ENCODE data around the gene OR2A7.
"Not testable (repeated sequence)": the region's sequence is repeated elsewhere in the genome, so short reads cannot be mapped to it uniquely, and the experiment has no call there.

The OR2A7 gene

GRCh38 chr7:144226866-144227265 is 37.7 kb downstream of the OR2A7 start:
- H3K9me3 Mint-ChIP-seq; H3K27ac Mint-ChIP-seq; H3K4me3 Mint-ChIP-seq; H3K4me1 Mint-ChIP-seq; H3K36me3 Mint-ChIP-seq; DNase-seq (ENCODE audit: low spot score in 2 of 2); ATAC-seq: not testable (repeated sequence)

DNA sequence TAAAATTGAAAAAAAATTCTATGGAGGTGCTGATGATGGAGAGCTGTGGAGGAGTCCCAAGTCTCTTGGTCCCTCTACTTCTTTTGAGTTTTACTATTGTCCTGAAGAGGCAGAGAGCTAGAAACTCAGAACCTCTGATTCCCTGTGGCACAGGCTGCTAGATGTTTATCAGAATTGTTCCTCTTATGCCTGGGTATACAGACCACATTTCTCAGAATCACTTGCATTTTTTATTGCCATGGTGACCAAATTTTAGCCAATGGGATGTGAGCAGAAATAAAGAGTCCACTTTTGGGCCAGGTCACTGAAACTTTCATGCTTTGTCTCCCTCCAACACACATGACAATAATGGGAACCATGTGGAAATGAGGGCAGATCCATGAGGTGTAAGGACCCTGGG is 40.9 kb downstream of the OR2A7 start:
- not testable (repeated sequence) for ATAC-seq; H3K4me3 Mint-ChIP-seq; DNase-seq (ENCODE audit: low spot score in 2 of 2); H3K9me3 Mint-ChIP-seq; H3K27ac Mint-ChIP-seq; H3K4me1 Mint-ChIP-seq; H3K36me3 Mint-ChIP-seq

DNA sequence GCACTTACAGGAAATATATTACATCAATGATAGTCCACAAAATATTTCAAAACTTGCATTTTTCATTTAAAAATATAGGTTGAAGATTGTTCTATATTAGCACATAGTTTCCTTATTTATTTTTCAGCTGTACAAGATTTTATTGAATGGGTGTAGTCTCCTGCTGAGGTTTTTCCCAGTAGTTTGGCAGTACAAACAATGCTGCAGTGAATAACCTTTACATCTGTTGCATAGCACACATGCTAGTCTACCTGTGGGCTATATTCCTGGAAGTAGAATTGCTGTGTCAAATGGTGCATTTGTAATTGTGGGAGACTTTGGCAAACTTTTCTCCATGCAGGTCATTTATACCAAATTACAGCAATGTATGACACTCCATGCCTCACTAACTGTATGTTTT is 44.1 kb downstream of the OR2A7 start:
- not testable (repeated sequence) for H3K4me1 Mint-ChIP-seq; H3K9me3 Mint-ChIP-seq; DNase-seq (ENCODE audit: low spot score in 2 of 2); H3K4me3 Mint-ChIP-seq; H3K27ac Mint-ChIP-seq; H3K36me3 Mint-ChIP-seq; ATAC-seq

GRCh38 chr7:144219149-144219548 is 45.4 kb downstream of the OR2A7 start:
- ATAC-seq; H3K4me1 Mint-ChIP-seq; H3K36me3 Mint-ChIP-seq; DNase-seq (ENCODE audit: low spot score in 2 of 2); H3K4me3 Mint-ChIP-seq; H3K27ac Mint-ChIP-seq; H3K9me3 Mint-ChIP-seq: not testable (repeated sequence)

DNA sequence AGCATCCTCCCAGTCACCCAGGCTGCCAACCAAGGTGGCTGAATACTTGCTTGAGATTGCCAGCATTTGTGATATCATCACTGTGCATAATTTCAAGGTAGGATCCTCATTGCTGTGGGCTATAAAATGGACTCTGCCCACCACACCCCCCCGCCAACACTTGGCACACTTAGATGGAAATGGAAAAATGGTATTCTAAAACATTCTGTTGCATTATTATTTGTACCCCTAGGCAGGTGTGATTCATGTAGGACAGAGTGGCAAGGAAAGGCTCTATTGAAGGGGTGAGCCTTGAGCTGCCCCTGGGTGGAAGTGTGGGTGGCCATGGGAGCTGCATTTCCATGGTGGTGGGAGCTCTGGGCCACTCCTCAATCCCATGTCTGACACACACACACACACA is 46.0 kb downstream of the OR2A7 start:
- H3K4me3 Mint-ChIP-seq; H3K4me1 Mint-ChIP-seq; ATAC-seq; H3K9me3 Mint-ChIP-seq; H3K27ac Mint-ChIP-seq; DNase-seq (ENCODE audit: low spot score in 2 of 2); H3K36me3 Mint-ChIP-seq: not testable (repeated sequence)

GRCh38 chr7:144217200-144217599 is 47.4 kb downstream of the OR2A7 start:
- not testable (repeated sequence) for H3K36me3 Mint-ChIP-seq; ATAC-seq; DNase-seq (ENCODE audit: low spot score in 2 of 2); H3K9me3 Mint-ChIP-seq; H3K4me1 Mint-ChIP-seq; H3K4me3 Mint-ChIP-seq; H3K27ac Mint-ChIP-seq

Measured in stimulated activated effector memory CD8-positive, alpha-beta T cell treated with anti-CD3 and anti-CD28 coated beads, Interleukin-12 subunit alpha, Interleukin-12 subunit beta, amount 100 ng/mL, for 72 hours (primary cell).